GM12878 (cell line): ENCODE results near the gene GNG12. TPM values are rescaled to one million over a fixed set of nuclear protein-coding genes. Genes with fewer than 3 reads are reported as not detected.
A peak's percentile ranks its signal among the peaks of the same experiment; 100 is the strongest.

ENCODE experiments used
- ATAC-seq: fragments of 200-7000 bp; cut with Tn5 transposase; 3 replicates; pipeline ENCODE4 v1.9.1; 2020; ENCODE audit warnings: mild to moderate bottlenecking, moderate library complexity
- BruUV-seq: library from RNA; stranded (reverse); fragments of 400-500 nt; replicated peaks from 2 replicates; lab custom pipeline; 2021; lab: Mats Ljungman, UMichigan
- CTCF ChIA-PET: fragments of 300-600 bp; sonication (Branson Sonifier 250); formaldehyde crosslinking; extraction: SDS; loops from one replicate; lab custom pipeline; 2021; ENCODE audit warnings: inconsistent platforms; lab: Yijun Ruan, JAX
- POLR2A ChIA-PET: fragments of 350-600 bp; formaldehyde crosslinking; extraction: SDS; loops from one replicate; lab custom pipeline; 2021; ENCODE audit warnings: inconsistent platforms; lab: Charles Lee
- RAD21 ChIA-PET: fragments of 300-600 bp; sonication (Branson Sonifier 250); formaldehyde crosslinking; loops from one replicate; lab custom pipeline; 2023; ENCODE audit warnings: antibody characterized with exemption; ENCODE audit not compliant: unreplicated experiment; lab: Charles Lee
- SMC1A ChIA-PET: fragments of 300-600 bp; sonication (Branson Sonifier 250); formaldehyde crosslinking; loops from one replicate; lab custom pipeline; 2023; ENCODE audit not compliant: unreplicated experiment, uncharacterized antibody; lab: Charles Lee
- DNase-seq: peaks from one replicate; pipeline ENCODE4 v3.0.0-alpha.2; 2011; ENCODE audit warnings: low read depth, low spot score
- FAIRE-seq: peaks from 3 replicates; lab custom pipeline; 2011; peaks lifted over from hg19 to GRCh38; lab: Jason Lieb, UNC
- H2AFZ ChIP-seq: 2 replicates; pipeline ENCODE4 v1.6.0; 2011; ENCODE audit warnings: low read depth, low read length, control low read depth; ENCODE audit not compliant: control insufficient read depth
- H3K27ac ChIP-seq: 2 replicates; pipeline ENCODE4 v1.5.1; 2011; ENCODE audit warnings: control low read depth; ENCODE audit not compliant: control insufficient read depth, insufficient read depth
- H3K27me3 ChIP-seq, 2 experiments: replicated peaks in 1 of 2; 2 replicates each; pipeline versions ENCODE4 v1.6.0 to v1.6.1; 2011; ENCODE audit warnings: low read length in 1 of 2; ENCODE audit not compliant: control insufficient read depth in 2 of 2, insufficient read depth in 2 of 2
- H3K36me3 ChIP-seq, 2 experiments: 2 replicates each; pipeline ENCODE4 v1.5.1; 2011; ENCODE audit warnings: low read length in 1 of 2; ENCODE audit not compliant: control insufficient read depth in 2 of 2, insufficient read depth in 2 of 2
- H3K4me1 ChIP-seq: 2 replicates; pipeline ENCODE4 v1.6.1; 2011; ENCODE audit warnings: mild to moderate bottlenecking, low read length, moderate library complexity, mixed read lengths; ENCODE audit not compliant: control insufficient read depth, insufficient read depth
- H3K4me2 ChIP-seq: 2 replicates; pipeline ENCODE4 v1.6.0; 2011; ENCODE audit warnings: control low read depth; ENCODE audit not compliant: control insufficient read depth, insufficient read depth
- H3K4me3 ChIP-seq: fragments of 200-600 bp; sonication (generic); 2 replicates; pipeline ENCODE4 v1.5.1; 2016
- H3K79me2 ChIP-seq: 2 replicates; pipeline ENCODE4 v1.6.0; 2011; ENCODE audit warnings: low read length; ENCODE audit not compliant: control insufficient read depth, insufficient read depth
- H3K9ac ChIP-seq: 2 replicates; pipeline ENCODE4 v1.8.0; 2011; ENCODE audit warnings: low read length, control low read depth, mixed read lengths; ENCODE audit not compliant: control insufficient read depth, insufficient read depth
- H3K9me3 ChIP-seq: replicated peaks from 3 replicates; pipeline ENCODE4 v1.5.1; 2011; ENCODE audit warnings: mild to moderate bottlenecking, low read length; ENCODE audit not compliant: control insufficient read depth, insufficient read depth
- H4K20me1 ChIP-seq: 2 replicates; pipeline ENCODE4 v1.6.0; 2011; ENCODE audit not compliant: control insufficient read depth, insufficient read depth
- POLR2A ChIP-seq: IDR thresholded peaks from 2 replicates; pipeline ENCODE4 v1.6.1; 2011; ENCODE audit warnings: low read depth, mild to moderate bottlenecking, low read length
- RAD21 ChIP-seq: IDR thresholded peaks from 2 replicates; pipeline ENCODE4 v1.6.1; 2011; ENCODE audit warnings: mild to moderate bottlenecking, low read depth, low read length, moderate library complexity; ENCODE audit not compliant: insufficient read depth
- RB1 ChIP-seq: fragments of 450-650 bp; formaldehyde crosslinking; IDR thresholded peaks from 2 replicates; pipeline ENCODE4 v1.6.1; 2017; ENCODE audit warnings: mild to moderate bottlenecking, borderline replicate concordance
- SMC3 ChIP-seq: IDR thresholded peaks from 2 replicates; pipeline ENCODE4 v1.6.1; 2011; ENCODE audit warnings: low read length, improper control_type of control experiment, borderline replicate concordance
- TCF12 ChIP-seq: IDR thresholded peaks from 2 replicates; pipeline ENCODE4 v1.6.1; 2011; ENCODE audit warnings: low read depth, mild to moderate bottlenecking, low read length
- in situ Hi-C: fragments of 300-500 bp; cut with MboI; formaldehyde crosslinking; loops from 9 replicates; pipeline ENCODE4 v1.14.3; 2018; ENCODE audit warnings: mixed read lengths
- intact Hi-C: fragments of 100-400 bp; cut with micrococcal nuclease; formaldehyde crosslinking; loops from one replicate; pipeline ENCODE4 v1.14.2; 2022; ENCODE audit not compliant: unreplicated experiment
- polyA plus RNA-seq, 11 experiments: library from polyadenylated mRNA; depleted of rRNA in 4 of 11; unstranded in 6 of 11; stranded (reverse) in 5 of 11; fragments of >200 nt; fragmentation: Nextera tagmentation in 4 of 11; fragmentation: Illumina TruSeq in 1 of 11; extraction: Ambion mirVana in 4 of 11; extraction: Trizol in 1 of 11; gene quantifications; 1 replicate in 1 of 11; 2 replicates in 10 of 11; pipeline versions ENCODE4 v1.2.1 to v1.2.3, GENCODE V29; 2011 to 2016; ENCODE audit warnings: inconsistent platforms in 2 of 11, missing spikeins in 2 of 11, low read depth in 1 of 11
- total RNA-seq, 4 experiments: library from RNA; depleted of rRNA in 3 of 4; stranded (reverse); fragments of >200 nt in 3 of 4; fragmentation: Illumina TruSeq in 1 of 4; extraction: Trizol in 1 of 4; gene quantifications; 2 replicates each; pipeline versions ENCODE4 v1.2.1 to v1.2.3, GENCODE V29; 2013 to 2021
- TF ChIP-seq, protein P1 (sequence below), 3 experiments: IDR thresholded peaks in 2 of 3; conservative IDR thresholded peaks in 1 of 3; 2 replicates each; pipeline ENCODE4 v1.5.1; 2011; ENCODE audit warnings: low read depth in 3 of 3, low read length in 3 of 3, mild to moderate bottlenecking in 3 of 3, control low read depth in 2 of 3, moderate library complexity in 2 of 3, inconsistent platforms in 1 of 3, mixed read lengths in 1 of 3; ENCODE audit not compliant: control insufficient read depth in 2 of 3, insufficient read depth in 1 of 3; ENCODE audit errors: extremely low read depth in 1 of 3
- TF ChIP-seq, protein P2 (sequence below): IDR thresholded peaks from 2 replicates; pipeline ENCODE4 v1.6.1; 2012; ENCODE audit warnings: low read length, inconsistent platforms

Gene GNG12
- total and polyA plus RNA-seq, 10 of the 15 experiments (the other 5 are each of a cell fraction or from before 2014, with no cell fraction given), result 0.22 to 32.8 (median 0.35) TPM

DNA sequence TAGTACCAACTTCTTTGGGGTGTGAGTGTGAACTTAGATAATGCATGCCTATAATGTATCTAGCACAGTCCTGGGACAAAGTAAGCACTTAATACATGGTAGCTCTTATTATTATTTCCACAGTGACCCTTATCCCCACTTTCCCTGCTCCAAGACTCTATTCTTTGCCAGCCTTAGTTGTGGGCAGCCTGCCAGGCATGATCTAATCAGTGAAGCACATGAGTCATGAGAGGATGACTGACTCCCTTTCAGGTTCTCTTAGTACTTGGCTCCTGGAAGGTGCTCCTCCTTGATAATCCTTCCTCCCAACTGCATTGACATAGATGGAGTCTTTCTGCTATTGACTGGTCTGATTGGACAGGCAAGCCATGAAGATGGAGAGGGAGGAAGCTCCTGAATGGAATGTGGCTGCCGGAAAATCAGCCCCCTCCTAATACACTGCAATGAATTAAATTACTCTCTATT, 17.4 kb upstream of the GNG12 start (continued):
- TF ChIP-seq, protein P1, sequence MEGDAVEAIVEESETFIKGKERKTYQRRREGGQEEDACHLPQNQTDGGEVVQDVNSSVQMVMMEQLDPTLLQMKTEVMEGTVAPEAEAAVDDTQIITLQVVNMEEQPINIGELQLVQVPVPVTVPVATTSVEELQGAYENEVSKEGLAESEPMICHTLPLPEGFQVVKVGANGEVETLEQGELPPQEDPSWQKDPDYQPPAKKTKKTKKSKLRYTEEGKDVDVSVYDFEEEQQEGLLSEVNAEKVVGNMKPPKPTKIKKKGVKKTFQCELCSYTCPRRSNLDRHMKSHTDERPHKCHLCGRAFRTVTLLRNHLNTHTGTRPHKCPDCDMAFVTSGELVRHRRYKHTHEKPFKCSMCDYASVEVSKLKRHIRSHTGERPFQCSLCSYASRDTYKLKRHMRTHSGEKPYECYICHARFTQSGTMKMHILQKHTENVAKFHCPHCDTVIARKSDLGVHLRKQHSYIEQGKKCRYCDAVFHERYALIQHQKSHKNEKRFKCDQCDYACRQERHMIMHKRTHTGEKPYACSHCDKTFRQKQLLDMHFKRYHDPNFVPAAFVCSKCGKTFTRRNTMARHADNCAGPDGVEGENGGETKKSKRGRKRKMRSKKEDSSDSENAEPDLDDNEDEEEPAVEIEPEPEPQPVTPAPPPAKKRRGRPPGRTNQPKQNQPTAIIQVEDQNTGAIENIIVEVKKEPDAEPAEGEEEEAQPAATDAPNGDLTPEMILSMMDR (IDR thresholded peaks at IDR 0.05 in 2 of 3, conservative IDR thresholded peaks at IDR 0.05 in 1 of 3; ENCODE audit: control insufficient read depth in 2 of 3, extremely low read depth in 1 of 3, insufficient read depth in 1 of 3, low read depth in 3 of 3, low read length in 3 of 3), result no peak
- TF ChIP-seq, protein P2, sequence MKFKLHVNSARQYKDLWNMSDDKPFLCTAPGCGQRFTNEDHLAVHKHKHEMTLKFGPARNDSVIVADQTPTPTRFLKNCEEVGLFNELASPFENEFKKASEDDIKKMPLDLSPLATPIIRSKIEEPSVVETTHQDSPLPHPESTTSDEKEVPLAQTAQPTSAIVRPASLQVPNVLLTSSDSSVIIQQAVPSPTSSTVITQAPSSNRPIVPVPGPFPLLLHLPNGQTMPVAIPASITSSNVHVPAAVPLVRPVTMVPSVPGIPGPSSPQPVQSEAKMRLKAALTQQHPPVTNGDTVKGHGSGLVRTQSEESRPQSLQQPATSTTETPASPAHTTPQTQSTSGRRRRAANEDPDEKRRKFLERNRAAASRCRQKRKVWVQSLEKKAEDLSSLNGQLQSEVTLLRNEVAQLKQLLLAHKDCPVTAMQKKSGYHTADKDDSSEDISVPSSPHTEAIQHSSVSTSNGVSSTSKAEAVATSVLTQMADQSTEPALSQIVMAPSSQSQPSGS, result no peak

DNA sequence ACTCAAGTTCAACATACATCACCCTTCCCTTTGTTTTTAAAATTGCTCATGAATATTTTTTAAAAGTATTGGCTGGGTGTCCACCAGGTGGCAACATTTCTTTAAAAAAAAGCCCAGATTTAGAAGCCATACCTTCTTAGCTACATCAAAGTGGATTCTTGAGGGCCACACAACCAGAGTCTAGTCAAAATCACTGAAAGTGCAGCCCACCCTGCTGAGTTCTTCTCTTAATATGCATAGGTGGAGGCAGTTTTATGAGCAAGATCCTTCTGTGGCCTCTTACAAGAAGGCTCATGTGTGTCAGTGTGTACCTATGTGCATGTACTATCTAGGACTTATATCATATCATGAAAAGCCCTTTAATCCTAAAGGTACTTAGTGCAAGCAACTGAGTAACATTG, 16.9 kb upstream of the GNG12 start:
- ChIA-PET SMC1A (interaction anchor here (0.5 to 47.8 kb wide), 36 partner anchors 10 to 593 kb away, joined by 3 to 1058 read pairs (median 4); partner anchors contain the start of gene GNG12), RAD21 (interaction anchor here (0.5 to 11.6 kb wide), 25 partner anchors 9 to 593 kb away, joined by 3 to 175 read pairs (median 4); no protein-coding TSS in a partner anchor), CTCF (interaction anchor here (0.6 to 16.2 kb wide), 45 partner anchors 12 to 748 kb away, joined by 3 to 315 read pairs (median 4); partner anchors contain the start of gene GADD45A), POLR2A (interaction anchor here (1.1 to 1.4 kb wide), 3 partner anchors 12 to 312 kb away, joined by 3 to 5 read pairs (median 3); no protein-coding TSS in a partner anchor)
- Histone ChIP-seq H3K9ac (no peak overlapping the region), H3K9me3 (no peaks in the 10 kb centered on the region), H3K27me3 (no peaks in the 10 kb centered on the region), H3K4me3 (no peak overlapping the region), H3K4me1 (no peaks in the 10 kb centered on the region), H3K36me3 (no peaks in the 10 kb centered on the region), H3K4me2 (no peak overlapping the region), H4K20me1 (no peaks in the 10 kb centered on the region), H3K27ac (no peak overlapping the region), H3K79me2 (no peaks in the 10 kb centered on the region), H2AFZ (no peak overlapping the region)
- in situ Hi-C loops, result no loop called here
- DNase-seq (no peak), ATAC-seq (peak; percentile 68), FAIRE-seq (no peak)
- BruUV-seq, result no TSS peak
- intact Hi-C loops, result loop anchor here (2.0 to 10.0 kb wide), 6 partner anchors 65 to 492 kb away; no protein-coding TSS in a partner anchor
- peak; percentile 30; the same call in 1 of the 2 replicates for TF ChIP-seq SMC3
- no peak for TF ChIP-seq RB1
- no peak for TF ChIP-seq POLR2A
- TF ChIP-seq, protein P1 (IDR thresholded peaks at IDR 0.05 in 2 of 3, conservative IDR thresholded peaks at IDR 0.05 in 1 of 3; ENCODE audit: control insufficient read depth in 2 of 3, extremely low read depth in 1 of 3, insufficient read depth in 1 of 3, low read depth in 3 of 3, low read length in 3 of 3), result peak; percentile 23 to 52 (median 50); a peak in 5 of 6 replicates
- TF ChIP-seq RAD21, result peak; percentile 39; the same call in 1 of the 2 replicates
- no peak for TF ChIP-seq TCF12
